HG03575 (cell line): ENCODE data around the gene LRPPRC.
"Not testable (repeated sequence)": the region's sequence is repeated elsewhere in the genome, so short reads cannot be mapped to it uniquely, and the experiment has no call there.

Source experiments
- ATAC-seq: cut with Tn5 transposase; IDR thresholded peaks from one replicate; pipeline ENCODE4 v1.9.1; 2021; ENCODE audit not compliant: unreplicated experiment, insufficient number of reproducible peaks, low FRiP score; ENCODE audit errors: extremely low read depth

Gene LRPPRC

DNA sequence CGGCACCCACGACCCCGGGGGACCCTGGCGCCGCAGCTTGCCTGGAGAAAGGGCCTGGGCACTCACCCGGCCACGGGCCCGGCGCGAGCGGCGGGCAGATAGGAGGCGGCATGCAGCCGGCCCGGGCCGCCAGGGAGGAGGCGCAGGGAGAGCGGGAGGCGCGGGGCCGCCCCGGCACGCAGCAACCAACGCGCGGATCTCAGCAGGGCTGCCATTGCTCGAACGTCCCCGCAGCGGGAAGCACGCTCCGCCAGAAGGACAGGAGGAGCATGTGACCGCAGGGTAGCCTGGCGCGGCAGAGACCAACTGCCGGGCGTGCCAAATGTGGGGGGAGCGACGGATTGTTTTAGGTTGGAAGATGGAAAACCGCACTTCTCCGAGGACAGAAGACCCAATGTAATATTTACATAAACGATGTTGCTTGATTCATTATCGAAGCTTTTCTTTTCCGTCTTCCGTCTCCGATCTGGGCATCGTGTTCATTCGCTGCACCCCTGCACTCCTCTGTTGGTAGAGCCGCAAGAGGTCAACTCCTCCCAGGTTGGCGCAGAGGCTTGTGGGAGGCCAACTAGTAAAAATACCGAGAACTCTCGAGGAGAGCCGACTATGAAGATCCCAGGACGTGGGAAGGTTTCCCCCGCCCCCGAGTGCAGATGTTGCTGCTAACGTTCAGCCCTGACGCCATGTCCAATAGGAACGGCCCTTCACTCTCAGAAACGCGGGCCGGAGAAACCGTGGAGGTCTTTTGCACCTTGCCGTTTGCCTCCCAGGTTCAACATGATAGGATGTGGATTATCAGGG, at the start of gene LRPPRC:
Gene LRPPRC (minus strand): TSS at position 257 of the 801 bp plus-strand sequence. CDS start 42 bp downstream, at position 215.
- ATAC-seq, result no peak

DNA sequence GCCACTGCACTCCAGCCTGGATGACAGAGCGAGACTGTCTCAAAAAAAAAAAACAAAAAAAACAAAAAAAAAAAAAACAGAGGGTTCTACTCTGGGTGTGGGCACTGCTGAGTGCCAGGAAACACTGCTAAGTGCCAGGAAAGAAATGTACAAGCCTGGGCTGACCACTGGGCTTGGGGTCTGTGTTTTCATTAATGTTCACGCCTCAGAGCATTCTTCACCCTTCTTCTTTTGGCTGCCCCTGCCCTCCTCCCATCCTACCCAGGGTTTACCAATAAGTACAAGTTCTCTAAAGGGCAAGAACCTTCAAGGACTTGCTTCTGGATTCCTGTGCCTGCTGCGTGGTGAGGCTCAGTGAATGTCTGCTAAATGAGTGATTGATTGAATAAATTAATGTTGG, 49.3 kb upstream of the LRPPRC start:
- ATAC-seq, result no peak

DNA sequence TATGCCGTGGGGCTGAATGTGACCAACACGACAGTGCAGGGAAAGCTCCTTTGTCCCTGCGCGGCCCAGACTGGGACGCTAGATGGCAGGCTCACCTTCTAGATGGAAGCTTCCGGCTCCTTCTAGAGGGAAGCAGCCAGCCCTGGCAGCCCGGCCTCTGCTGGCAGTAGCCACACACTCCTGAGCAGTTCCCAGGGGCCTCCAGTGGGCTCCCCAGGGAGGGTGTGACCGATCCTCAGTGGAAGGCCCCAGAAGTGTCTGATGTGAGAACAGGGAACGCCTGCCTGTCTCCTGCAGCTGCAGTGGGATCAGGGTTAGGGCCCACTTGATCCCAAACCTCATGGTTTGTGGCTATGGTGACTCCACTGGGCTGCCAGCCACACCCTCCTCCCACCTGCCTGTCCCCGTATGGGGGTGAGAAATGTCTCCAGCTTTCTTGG, 48.5 kb upstream of the LRPPRC start:
- ATAC-seq, result peak; percentile 69

DNA sequence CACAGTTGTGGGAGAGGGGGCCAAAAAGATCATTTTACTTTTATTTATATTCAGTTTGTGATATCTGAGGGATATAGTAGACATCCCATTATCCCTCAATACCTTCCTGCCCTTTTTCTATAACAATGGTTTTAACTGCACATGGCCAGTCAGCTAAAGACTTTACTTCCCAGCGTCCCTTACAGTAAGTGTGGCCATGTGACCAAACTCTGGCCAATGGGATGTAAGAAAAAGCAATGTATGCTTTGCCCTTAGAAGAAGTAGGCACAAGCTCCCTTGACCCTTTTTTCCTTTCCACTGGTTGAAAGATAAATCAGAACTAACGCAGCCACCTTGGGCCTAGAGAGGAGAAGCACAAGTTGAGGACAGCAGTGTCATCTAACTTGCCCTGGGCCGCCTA, 44.6 kb upstream of the LRPPRC start:
- ATAC-seq, result no peak

DNA sequence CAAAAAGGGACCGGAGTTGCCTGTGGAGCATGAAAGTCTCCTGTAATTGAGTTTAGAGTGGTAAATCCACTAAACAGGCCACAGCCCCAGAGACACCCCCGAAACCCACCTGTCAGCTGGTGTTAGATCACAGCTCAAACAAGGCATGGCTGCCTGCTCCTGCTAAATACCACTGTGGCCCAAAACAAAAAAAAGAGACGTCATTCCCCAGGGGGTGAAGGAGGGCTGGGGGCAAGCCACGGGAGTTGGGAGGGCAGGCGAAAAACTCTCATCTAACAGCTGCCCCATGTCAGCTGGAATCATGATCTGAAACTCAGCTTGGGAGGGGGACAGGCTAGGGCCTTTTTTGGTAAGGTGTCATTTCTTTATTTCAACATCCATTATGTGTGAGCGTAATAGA, 42.5 kb upstream of the LRPPRC start:
- ATAC-seq, result no peak

DNA sequence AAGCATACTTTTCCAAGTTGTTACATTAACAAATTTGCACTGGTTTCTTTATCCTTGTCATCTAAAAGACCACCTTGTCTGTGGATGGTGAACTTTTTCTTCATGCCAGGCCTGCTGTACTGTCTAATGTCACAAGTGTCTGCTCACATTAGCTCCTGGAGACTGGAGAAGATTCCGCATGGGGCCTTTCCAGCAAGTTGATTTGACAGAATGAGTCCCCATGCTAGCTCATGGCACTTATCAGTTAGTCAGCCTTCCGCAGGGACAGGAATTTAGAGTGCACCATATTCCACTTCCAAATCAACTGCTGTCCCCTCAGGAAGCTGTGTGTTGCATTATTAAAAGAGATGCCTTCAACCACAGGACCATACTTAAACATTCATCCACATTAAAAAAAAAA, 41.4 kb upstream of the LRPPRC start:
- no peak for ATAC-seq

DNA sequence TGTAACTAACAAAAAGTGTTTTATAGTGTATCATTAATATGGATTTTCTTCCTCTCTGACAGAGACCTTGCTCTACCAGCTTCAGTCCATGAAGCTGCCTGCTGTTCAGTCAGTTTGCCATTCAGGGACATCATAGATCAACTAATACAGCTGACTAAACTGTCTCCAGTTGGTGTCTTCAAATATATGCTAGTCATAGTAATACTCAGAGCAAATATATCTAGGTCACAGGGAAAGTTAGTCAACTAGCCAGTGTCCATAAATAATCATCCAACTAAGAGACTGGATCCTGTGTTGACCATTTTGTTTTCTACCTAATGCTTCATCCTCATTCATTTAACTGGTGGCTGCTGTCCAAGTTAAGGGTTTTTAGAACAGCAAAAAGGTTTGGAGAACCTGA, 38.2 kb upstream of the LRPPRC start:
- no peak for ATAC-seq

DNA sequence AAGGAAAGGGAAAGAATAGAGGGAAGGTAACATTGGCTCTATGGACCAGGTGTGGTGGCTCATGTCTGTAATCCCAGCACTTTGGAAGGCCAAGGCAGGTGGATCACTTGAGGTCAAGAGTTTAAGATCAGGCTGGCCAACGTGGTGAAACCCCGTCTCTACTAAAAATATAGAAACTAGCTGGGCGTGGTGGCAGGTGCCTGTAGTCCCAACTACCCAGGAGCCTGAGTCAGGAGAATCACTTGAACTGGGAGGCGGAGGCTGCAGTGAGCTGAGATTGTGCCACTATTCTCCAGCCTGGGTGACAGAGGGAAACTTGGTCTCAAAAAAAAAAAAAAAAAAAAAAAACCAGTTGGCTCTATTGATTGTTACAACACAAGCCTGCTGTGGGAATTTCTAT, 31.3 kb upstream of the LRPPRC start:
- not testable (repeated sequence) for ATAC-seq

DNA sequence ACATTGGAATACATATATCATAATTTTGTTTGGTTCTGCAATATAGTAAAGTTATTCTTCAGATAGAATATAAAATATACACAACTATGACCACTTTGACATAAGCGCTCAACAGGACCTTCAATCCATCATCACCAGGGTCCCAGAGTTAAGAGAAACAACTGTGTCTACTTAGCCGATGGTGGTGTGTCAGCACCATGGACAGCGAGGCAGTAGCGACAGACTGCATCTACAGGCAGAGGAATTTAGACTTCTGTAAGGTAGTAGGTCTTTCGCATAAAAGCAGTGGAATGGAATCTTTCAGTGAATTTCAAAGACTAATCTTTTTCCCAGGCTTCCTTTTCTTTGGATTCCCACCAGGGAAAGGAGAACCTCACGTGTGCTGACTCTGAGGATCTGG, 20.5 kb upstream of the LRPPRC start:
- ATAC-seq, result no peak

DNA sequence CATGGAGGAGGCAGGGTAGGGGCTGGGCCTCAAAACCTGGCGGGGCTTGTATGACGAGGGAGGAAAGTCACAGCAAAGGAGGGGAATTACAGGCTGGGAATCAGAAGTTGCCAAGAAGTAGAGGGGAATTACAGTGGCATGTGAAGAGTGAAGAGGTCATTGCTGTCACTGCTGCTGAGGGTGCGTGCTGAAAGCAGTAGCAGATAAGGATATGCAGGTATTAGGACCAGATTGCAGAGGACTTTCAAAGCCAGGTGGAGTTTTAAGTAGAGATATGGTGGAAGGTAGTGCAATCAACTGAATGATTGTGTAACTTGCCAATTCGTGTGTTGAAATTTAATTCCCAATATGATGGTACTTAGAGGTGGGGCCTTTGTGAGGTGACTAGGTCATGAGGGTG, 19.4 kb upstream of the LRPPRC start:
- no peak for ATAC-seq

DNA sequence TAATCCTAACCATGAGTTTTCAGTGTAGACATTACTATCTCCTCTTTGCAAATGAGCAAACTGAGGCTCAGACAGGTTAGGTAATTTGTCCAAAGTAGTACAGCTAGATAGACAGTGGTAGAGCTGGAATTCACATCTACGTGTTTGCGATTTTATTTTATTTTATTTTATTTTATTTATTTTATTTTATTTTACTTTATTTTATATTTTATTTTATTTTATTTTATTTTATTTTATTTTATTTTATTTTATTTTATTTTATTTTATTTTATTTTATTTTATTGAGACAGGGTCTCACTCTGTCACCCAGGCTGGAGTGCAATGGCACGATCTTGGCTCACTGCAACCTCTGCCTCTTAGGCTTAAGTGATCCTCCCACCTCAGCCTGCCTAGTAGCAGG, 17.4 kb upstream of the LRPPRC start:
- not testable (repeated sequence) for ATAC-seq

DNA sequence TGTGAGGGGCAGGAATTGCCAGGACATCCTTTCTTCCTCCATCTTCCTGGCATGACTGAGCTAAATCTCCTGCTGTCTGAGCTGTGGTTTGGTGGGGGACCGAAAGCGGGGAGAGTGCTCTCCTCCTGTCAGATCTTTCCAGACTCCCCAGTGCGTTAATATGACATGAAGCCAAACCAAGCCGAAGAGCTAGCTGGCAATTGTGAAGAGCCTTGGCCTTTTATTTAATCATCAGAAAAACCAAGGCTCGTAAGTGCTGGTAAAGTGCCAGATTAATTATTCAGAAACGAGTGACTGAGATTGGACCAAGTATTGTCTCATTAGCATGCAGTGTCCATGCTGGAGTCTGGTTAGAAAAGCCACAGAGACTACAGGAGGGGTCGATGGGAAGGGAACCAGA, 14.5 kb upstream of the LRPPRC start:
- no peak for ATAC-seq

DNA sequence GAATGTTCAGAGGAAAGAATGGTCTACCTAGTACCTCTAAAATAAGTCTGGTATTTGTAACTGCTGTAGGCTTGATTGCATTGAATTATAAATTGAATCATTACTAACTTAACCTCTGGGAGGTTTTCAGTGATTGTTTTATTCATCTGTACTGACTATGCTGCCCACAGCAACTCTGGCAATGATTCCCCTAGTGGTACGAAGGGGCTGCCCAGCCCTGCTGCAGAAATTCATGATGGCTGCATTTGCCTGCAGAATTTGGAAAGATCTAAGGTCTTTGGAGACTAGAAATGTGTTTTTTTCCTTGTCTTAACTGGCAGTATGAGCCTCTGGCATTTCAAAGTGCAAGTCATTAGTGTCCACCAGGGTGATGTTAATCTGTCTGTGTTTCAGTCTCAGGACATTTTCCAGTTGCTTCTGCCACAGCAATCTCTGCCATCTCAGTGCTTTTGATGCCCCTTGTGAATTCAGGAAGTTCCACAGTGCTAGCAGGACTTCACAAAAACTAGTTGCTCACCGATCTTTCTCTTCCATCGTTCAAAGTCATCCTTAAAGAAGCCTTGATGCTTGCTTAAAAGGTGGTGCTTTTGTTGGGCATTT, 13.4 kb upstream of the LRPPRC start:
- ATAC-seq, result no peak

DNA sequence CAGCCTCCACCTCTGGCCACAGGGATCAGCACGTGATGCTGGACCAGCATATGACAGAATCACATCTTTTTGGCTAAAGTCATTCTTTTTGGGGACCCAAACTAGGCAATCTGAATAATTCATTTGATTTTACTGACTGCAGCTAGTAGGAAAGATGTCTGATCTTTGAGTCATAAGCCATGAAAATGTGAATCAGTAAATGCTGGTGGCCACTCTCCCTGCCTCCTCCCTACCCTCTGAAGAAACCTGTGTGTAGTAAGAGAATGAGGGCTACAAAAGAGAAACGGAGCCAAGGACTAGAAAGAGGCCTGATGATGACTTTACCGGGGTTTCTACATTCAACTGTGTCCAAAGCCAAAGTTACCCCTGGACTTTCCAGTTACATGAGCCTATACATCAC, 10.1 kb upstream of the LRPPRC start:
- ATAC-seq, result no peak

DNA sequence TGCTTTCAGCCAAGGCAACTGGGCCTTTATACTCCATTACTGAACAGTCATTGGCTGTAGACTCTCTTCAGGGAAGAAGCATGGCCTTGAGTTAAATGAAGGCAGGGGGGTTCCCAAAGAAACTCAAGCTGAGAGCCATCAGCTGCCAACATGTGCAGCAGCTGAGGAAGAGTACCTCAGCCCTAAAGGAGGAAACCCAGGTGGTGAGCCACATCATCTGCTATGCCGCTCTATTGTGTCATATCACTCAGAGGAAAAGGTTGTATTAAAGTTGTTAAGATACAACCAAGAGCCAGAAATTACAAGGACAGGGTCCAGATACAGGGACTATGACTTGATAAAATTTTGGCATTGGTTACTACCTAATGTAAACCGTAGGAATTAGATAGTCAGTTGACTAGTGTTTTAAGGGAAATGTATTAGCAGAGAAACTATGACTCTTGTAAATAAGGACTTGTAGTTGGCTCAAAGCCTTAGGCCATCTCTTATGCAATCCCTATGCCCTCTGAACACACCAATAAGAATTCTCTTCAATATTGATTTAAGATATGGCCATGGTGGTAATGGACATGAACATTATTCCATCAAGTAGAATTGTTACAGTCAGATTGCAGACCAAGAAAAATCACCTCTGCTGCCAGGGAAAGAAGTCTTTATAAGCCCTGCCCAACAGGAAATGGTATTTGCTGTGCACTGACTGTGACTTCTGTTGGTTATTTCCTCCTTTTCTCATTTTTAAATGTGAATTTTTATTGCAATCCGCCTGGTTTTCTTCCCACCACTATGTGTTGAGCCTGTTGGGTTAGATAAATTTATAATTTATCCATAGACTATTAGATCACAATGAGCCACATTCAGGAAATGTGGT, 9.2 kb upstream of the LRPPRC start:
- no peak for ATAC-seq

DNA sequence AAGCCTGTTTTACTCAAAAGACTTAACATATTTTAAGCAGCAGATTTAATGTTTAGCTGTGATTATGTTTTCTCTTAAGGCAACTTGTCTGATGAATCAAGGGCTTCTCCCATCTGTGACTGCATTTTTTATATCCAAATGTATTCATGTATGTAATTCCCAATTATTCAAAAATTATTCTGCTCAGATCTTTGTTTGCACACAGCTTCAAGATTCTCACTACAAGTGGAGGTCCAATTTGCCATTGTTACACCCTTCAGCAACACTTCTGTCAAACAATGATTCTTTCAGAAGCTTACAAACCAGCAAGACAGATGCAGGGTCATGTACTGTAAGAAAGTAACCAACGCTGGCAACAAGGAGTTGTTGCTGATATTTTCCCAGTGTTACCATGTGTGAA, 5.9 kb upstream of the LRPPRC start:
- no peak for ATAC-seq

DNA sequence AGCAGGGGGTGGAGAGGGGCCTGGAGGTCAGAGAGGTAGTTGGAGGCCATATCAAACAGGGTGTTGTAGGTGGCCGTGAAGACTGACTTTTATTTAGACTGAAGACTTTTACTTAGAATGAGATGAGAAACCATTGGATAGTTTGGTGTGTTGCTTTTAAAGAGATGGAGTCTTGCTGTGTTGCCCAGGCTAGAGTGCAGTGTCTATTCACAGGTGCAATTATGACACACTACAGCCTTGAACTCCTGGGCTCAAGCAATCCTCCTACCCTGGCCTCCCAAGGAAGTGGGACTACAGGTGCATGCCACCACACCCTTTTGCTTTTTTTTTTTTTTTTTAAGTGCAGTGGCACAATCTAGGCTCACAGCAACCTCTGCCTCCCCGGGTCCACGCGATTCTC, 2.5 kb upstream of the LRPPRC start:
- no peak for ATAC-seq

DNA sequence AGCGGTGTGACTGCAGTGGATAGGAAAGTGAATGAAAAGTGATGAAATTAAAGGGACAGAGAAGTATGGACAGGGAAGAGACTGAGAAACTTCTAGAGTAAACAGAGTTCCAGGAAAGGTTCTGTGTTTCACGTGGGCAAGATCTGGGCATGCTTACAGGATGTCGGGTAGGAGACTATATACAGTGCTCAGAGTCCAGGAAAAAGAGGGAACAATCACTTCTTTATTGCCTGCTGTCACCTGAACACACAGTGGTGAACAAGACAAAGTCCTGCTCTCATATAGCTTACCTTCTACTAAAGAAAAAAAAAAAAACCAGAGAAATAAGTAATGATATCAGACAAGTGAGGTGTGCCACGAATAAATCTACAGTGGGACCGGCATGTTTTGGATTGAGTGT, 2.4 kb downstream of the LRPPRC start:
- no peak for ATAC-seq

DNA sequence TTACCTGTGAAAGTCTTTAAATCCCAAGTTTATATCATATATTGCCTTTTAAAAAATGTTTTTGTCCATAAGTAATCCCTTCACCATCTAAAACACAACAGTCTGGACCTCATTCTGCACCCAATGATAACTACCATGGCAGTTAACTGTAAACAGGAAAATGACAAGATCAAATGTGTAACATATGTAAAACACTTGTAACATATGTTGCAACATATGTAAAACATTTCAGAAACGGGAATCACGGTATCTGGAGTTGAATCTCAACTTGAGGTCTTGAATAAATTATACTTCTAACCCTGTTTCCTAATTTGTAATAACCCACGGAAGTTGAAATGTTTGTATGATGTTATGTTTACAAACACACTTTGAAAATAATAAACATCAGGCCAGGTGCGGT, 6.2 kb downstream of the LRPPRC start:
- ATAC-seq, result no peak

DNA sequence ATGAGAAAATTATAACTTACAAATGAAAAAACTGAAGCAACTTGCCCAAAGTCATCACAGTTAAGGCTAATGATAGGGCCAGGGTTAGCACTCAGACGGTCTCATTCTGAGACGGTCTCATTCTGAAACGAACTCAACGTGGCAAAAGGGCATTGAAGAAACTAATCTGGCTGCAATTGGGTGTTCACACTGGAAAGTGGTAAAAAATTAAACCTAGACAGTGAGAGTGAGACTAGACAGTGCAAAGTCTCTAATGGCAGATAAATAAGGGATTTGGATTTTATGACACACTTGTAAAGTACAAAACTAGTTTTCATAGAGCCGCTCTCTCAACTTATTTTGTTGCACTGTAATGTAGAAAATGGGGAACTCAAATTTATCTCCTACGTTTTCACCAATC, 9.2 kb downstream of the LRPPRC start:
- no peak for ATAC-seq
